HCT116 (cell line): ENCODE data around the gene WNT16. TPM values are rescaled to one million over a fixed set of nuclear protein-coding genes. Genes with fewer than 3 reads are reported as not detected.

Source experiments
- ATAC-seq: fragments of 200-7000 bp; cut with Tn5 transposase; 2 replicates; pipeline ENCODE4 v1.9.1; 2020; ENCODE audit warnings: mild to moderate bottlenecking, moderate library complexity
- BruUV-seq: library from RNA; stranded (reverse); fragments of 400-500 nt; replicated peaks from 2 replicates; lab custom pipeline; 2021; lab: Mats Ljungman, UMichigan
- CTCF ChIA-PET: fragments of 300-600 bp; sonication (Branson Sonifier 250); formaldehyde crosslinking; loops from one replicate; lab custom pipeline; 2021; ENCODE audit warnings: antibody characterized with exemption; lab: Charles Lee
- POLR2A ChIA-PET: fragments of 300-600, 350-600 bp; sonication (Branson Sonifier 250); formaldehyde crosslinking; loops from one replicate; lab custom pipeline; 2021; ENCODE audit warnings: antibody characterized with exemption; lab: Charles Lee
- RAD21 ChIA-PET, 2 experiments: fragments of 300-600 bp; sonication (Branson Sonifier 250); formaldehyde crosslinking; loops; one replicate each; lab custom pipeline; 2023; ENCODE audit warnings: low total read pairs in 2 of 2; ENCODE audit not compliant: uncharacterized antibody in 2 of 2, unreplicated experiment in 2 of 2, low non-redundant PET in 1 of 2; lab: Charles Lee
- DNase-seq: peaks from one replicate; pipeline ENCODE4 v3.0.0-alpha.2; 2010; ENCODE audit warnings: low read depth, low spot score
- H2AFZ ChIP-seq: fragments of 200-600 bp; shearing (Covaris generic), sonication (generic); 2 replicates; pipeline ENCODE4 v1.6.1; 2017; ENCODE audit warnings: low read depth, mixed run types, mixed read lengths, antibody characterized with exemption, low read length; ENCODE audit not compliant: poor library complexity, severe bottlenecking
- H3K27ac ChIP-seq: 2 replicates; pipeline ENCODE4 v1.5.1; 2012; ENCODE audit warnings: low read depth, low read length
- H3K27me3 ChIP-seq: fragments of 200-600 bp; sonication (generic); 2 replicates; pipeline ENCODE4 v1.6.1; 2016; ENCODE audit warnings: mixed run types, low read length, mixed read lengths; ENCODE audit not compliant: insufficient read depth
- H3K36me3 ChIP-seq, 2 experiments: fragments of 200-500 bp in 1 of 2; fragments of 200-600 bp in 1 of 2; sonication (Bioruptor generic) in 1 of 2; sonication (generic) in 1 of 2; 2 replicates each; pipeline versions ENCODE4 v1.5.1 to v1.6.1; 2014 to 2016; ENCODE audit warnings: low read length in 2 of 2, inconsistent platforms in 1 of 2, mixed read lengths in 1 of 2, mixed run types in 1 of 2; ENCODE audit not compliant: insufficient read depth in 2 of 2, control insufficient read depth in 1 of 2
- H3K4me1 ChIP-seq, 2 experiments: fragments of 200-600 bp in 1 of 2; sonication (generic) in 1 of 2; 2 replicates each; pipeline versions ENCODE4 v1.5.1 to v1.6.1; 2012 to 2017; ENCODE audit warnings: low read length in 2 of 2, inconsistent platforms in 1 of 2, mild to moderate bottlenecking in 1 of 2, mixed read lengths in 1 of 2, mixed run types in 1 of 2, moderate library complexity in 1 of 2; ENCODE audit not compliant: insufficient read depth in 2 of 2, control insufficient read depth in 1 of 2
- H3K4me2 ChIP-seq: fragments of 200-600 bp; sonication (generic); 2 replicates; pipeline ENCODE4 v1.6.1; 2017; ENCODE audit warnings: mixed run types, low read length, mixed read lengths
- H3K4me3 ChIP-seq, 2 experiments: fragments of 200-600 bp in 1 of 2; sonication (generic) in 1 of 2; replicated peaks in 1 of 2; 2 replicates each; pipeline ENCODE4 v1.5.1; 2011 to 2016; ENCODE audit warnings: low read length in 2 of 2, control low read depth in 1 of 2, low read depth in 1 of 2, mild to moderate bottlenecking in 1 of 2, mixed read lengths in 1 of 2, mixed run types in 1 of 2
- H3K79me2 ChIP-seq: fragments of 200-600 bp; sonication (generic); 2 replicates; pipeline ENCODE4 v1.6.1; 2017; ENCODE audit warnings: mild to moderate bottlenecking, mixed run types, low read length, moderate library complexity, mixed read lengths; ENCODE audit not compliant: insufficient read depth
- H3K9ac ChIP-seq: fragments of 200-600 bp; sonication (generic); 2 replicates; pipeline ENCODE4 v1.6.1; 2016; ENCODE audit warnings: low read length, mixed read lengths
- H3K9me2 ChIP-seq: fragments of 200-600 bp; sonication (generic), shearing (Covaris generic); 2 replicates; pipeline ENCODE4 v1.6.1; 2017; ENCODE audit warnings: mixed run types, mild to moderate bottlenecking, moderate library complexity; ENCODE audit not compliant: insufficient read depth
- H3K9me3 ChIP-seq, 2 experiments: fragments of 200-500 bp in 1 of 2; fragments of 200-600 bp in 1 of 2; sonication (Bioruptor generic) in 1 of 2; sonication (generic) in 1 of 2; 2 replicates each; pipeline ENCODE4 v1.6.1; 2014 to 2017; ENCODE audit warnings: low read length in 2 of 2, mixed read lengths in 2 of 2, inconsistent platforms in 1 of 2, low read depth in 1 of 2, mild to moderate bottlenecking in 1 of 2, mixed run types in 1 of 2, moderate library complexity in 1 of 2; ENCODE audit not compliant: control insufficient read depth in 1 of 2, insufficient read depth in 1 of 2
- H4K20me1 ChIP-seq: fragments of 200-600 bp; sonication (generic), shearing (Covaris generic); 2 replicates; pipeline ENCODE4 v1.6.1; 2017; ENCODE audit warnings: mixed run types, mild to moderate bottlenecking, moderate library complexity; ENCODE audit not compliant: insufficient read depth
- CBX3 ChIP-seq: IDR thresholded peaks from 2 replicates; pipeline ENCODE4 v1.6.1; 2012; ENCODE audit warnings: low read depth
- CEBPB ChIP-seq: IDR thresholded peaks from 2 replicates; pipeline ENCODE4 v1.6.1; 2012; ENCODE audit warnings: low read depth
- EGR1 ChIP-seq: IDR thresholded peaks from 2 replicates; pipeline ENCODE4 v1.6.1; 2012; ENCODE audit warnings: low read depth
- ELF1 ChIP-seq: IDR thresholded peaks from 2 replicates; pipeline ENCODE4 v1.6.1; 2012; ENCODE audit warnings: low read depth, borderline replicate concordance
- EZH2 ChIP-seq: fragments of 200-600 bp; sonication (generic); IDR thresholded peaks from 2 replicates; pipeline ENCODE4 v1.6.1; 2017; ENCODE audit warnings: antibody characterized with exemption, mixed run types
- EZH2phosphoT487 ChIP-seq: fragments of 200-600 bp; IDR thresholded peaks from 2 replicates; pipeline ENCODE4 v1.6.1; 2018; ENCODE audit warnings: antibody characterized with exemption, borderline replicate concordance
- FOSL1 ChIP-seq: IDR thresholded peaks from 2 replicates; pipeline ENCODE4 v1.6.1; 2012; ENCODE audit warnings: low read depth
- JUND ChIP-seq: IDR thresholded peaks from 2 replicates; pipeline ENCODE4 v1.6.1; 2012
- POLR2A ChIP-seq: IDR thresholded peaks from 2 replicates; pipeline ENCODE4 v1.7.0; 2011; ENCODE audit warnings: borderline replicate concordance; ENCODE audit not compliant: insufficient read depth, insufficient read length; ENCODE audit errors: extremely low read depth
- POLR2AphosphoS5 ChIP-seq: IDR thresholded peaks from 2 replicates; pipeline ENCODE4 v1.6.1; 2011; ENCODE audit warnings: mild to moderate bottlenecking, low read depth, low read length, moderate library complexity
- RAD21 ChIP-seq: IDR thresholded peaks from 2 replicates; pipeline ENCODE4 v1.6.1; 2012; ENCODE audit warnings: low read depth, mild to moderate bottlenecking
- SIN3A ChIP-seq: IDR thresholded peaks from 2 replicates; pipeline ENCODE4 v1.6.1; 2012; ENCODE audit warnings: low read depth
- SP1 ChIP-seq: IDR thresholded peaks from 2 replicates; pipeline ENCODE4 v1.6.1; 2012; ENCODE audit warnings: low read depth
- SRF ChIP-seq: IDR thresholded peaks from 2 replicates; pipeline ENCODE4 v1.6.1; 2012; ENCODE audit warnings: low read depth
- TCF7L2 ChIP-seq: IDR thresholded peaks from 2 replicates; pipeline ENCODE4 v1.7.0; 2011; ENCODE audit warnings: borderline replicate concordance, inconsistent platforms; ENCODE audit not compliant: insufficient read depth, insufficient read length; ENCODE audit errors: extremely low read depth
- YY1 ChIP-seq: IDR thresholded peaks from 2 replicates; pipeline ENCODE4 v1.6.1; 2011; ENCODE audit warnings: low read length, low read depth, moderate library complexity, mild to moderate bottlenecking; ENCODE audit not compliant: insufficient replicate concordance; ENCODE audit errors: extremely low read depth
- ZFX ChIP-seq: fragments of 450-650 bp; IDR thresholded peaks from 2 replicates; pipeline ENCODE4 v1.6.1; 2017
- ZNF274 ChIP-seq: fragments of 200-500 bp; sonication (Bioruptor generic); IDR thresholded peaks from 2 replicates; pipeline ENCODE4 v1.6.1; 2014; ENCODE audit warnings: mild to moderate bottlenecking, low read depth, low read length, inconsistent platforms
- intact Hi-C: fragments of 100-400 bp; cut with micrococcal nuclease; formaldehyde crosslinking; loops from 2 replicates; pipeline ENCODE4 v1.10.0; 2022
- total RNA-seq: library from RNA; stranded (reverse); gene quantifications from one replicate; pipeline ENCODE4 v1.2.1, GENCODE V29; 2021; ENCODE audit not compliant: unreplicated experiment
- TF ChIP-seq, protein P1 (sequence below): IDR thresholded peaks from 2 replicates; pipeline ENCODE4 v1.6.1; 2012; ENCODE audit warnings: low read depth
- TF ChIP-seq, protein P2 (sequence below): IDR thresholded peaks from 2 replicates; pipeline ENCODE4 v1.6.1; 2011; ENCODE audit warnings: mild to moderate bottlenecking, low read length, moderate library complexity; ENCODE audit not compliant: insufficient replicate concordance; ENCODE audit errors: extremely low read depth
- TF ChIP-seq, protein P3 (sequence below): IDR thresholded peaks from 2 replicates; pipeline ENCODE4 v1.6.1; 2012

Gene WNT16
- total RNA-seq, 1 experiment from 2014 or later, result 152 TPM

DNA sequence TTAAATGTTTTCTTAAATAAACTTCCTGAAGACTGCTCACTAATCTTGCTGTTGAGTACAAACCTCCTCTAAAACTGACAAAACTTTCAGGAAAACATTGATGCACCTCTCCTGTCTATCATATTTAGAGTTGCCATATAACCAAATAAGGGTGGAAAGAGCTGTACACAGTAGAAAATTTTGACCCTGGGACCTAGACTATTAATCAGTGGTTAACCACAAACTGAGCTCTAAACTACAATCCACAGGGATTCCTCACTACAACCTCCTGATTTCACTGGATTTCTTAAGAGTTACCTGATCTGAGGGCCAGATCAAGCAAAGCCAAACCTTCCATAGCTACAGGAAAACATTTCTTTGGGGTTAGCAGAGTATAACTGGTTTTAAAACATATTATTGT lies 39.9 kb upstream of the WNT16 start:
- H2AFZ ChIP-seq, result no peak overlapping the region
- ATAC-seq, result peak; percentile 86
- RAD21 ChIA-PET, result no interaction called here
- DNase-seq, result peak; percentile 79
- POLR2A ChIA-PET, result interaction anchor here (1.6 kb wide), 1 partner anchor 9 kb away, joined by 3 read pairs; no protein-coding TSS in a partner anchor
- H3K9me3 ChIP-seq, result peaks cover 3 to 7% of the 10 kb centered on the region in 2 experiments; a peak in 1 of 4 replicates
- H3K9ac ChIP-seq, result no peak overlapping the region
- intact Hi-C loops, result no loop called here
- H3K4me1 ChIP-seq, result peaks cover 10 to 28% of the 10 kb centered on the region in 2 experiments; a peak in 3 of 4 replicates
- H3K4me2 ChIP-seq, result peak overlapping the region; percentile 27
- H3K79me2 ChIP-seq, result no peaks in the 10 kb centered on the region
- CTCF ChIA-PET, result no interaction called here
- no TSS peak for BruUV-seq
- H3K9me2 ChIP-seq, result no peaks in the 10 kb centered on the region
- H3K36me3 ChIP-seq, result peaks cover 0 to 27% of the 10 kb centered on the region in 2 experiments; a peak in 1 of 4 replicates
- H3K4me3 ChIP-seq, result no peak overlapping the region
- H3K27me3 ChIP-seq, result no peaks in the 10 kb centered on the region
- peak overlapping the region; percentile 9; the same call in 1 of the 2 replicates for H3K27ac ChIP-seq
- no peaks in the 10 kb centered on the region for H4K20me1 ChIP-seq
- TF ChIP-seq EZH2phosphoT487, result no peak
- TF ChIP-seq CEBPB, result peak; percentile 83
- TF ChIP-seq ELF1, result no peak
- no peak for TF ChIP-seq RAD21
- TF ChIP-seq, protein P1, sequence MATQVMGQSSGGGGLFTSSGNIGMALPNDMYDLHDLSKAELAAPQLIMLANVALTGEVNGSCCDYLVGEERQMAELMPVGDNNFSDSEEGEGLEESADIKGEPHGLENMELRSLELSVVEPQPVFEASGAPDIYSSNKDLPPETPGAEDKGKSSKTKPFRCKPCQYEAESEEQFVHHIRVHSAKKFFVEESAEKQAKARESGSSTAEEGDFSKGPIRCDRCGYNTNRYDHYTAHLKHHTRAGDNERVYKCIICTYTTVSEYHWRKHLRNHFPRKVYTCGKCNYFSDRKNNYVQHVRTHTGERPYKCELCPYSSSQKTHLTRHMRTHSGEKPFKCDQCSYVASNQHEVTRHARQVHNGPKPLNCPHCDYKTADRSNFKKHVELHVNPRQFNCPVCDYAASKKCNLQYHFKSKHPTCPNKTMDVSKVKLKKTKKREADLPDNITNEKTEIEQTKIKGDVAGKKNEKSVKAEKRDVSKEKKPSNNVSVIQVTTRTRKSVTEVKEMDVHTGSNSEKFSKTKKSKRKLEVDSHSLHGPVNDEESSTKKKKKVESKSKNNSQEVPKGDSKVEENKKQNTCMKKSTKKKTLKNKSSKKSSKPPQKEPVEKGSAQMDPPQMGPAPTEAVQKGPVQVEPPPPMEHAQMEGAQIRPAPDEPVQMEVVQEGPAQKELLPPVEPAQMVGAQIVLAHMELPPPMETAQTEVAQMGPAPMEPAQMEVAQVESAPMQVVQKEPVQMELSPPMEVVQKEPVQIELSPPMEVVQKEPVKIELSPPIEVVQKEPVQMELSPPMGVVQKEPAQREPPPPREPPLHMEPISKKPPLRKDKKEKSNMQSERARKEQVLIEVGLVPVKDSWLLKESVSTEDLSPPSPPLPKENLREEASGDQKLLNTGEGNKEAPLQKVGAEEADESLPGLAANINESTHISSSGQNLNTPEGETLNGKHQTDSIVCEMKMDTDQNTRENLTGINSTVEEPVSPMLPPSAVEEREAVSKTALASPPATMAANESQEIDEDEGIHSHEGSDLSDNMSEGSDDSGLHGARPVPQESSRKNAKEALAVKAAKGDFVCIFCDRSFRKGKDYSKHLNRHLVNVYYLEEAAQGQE, result no peak
- no peak for TF ChIP-seq EGR1
- TF ChIP-seq JUND, result peak; percentile 41; the same call in 1 of the 2 replicates
- no peak for TF ChIP-seq YY1
- no peak for TF ChIP-seq CBX3
- TF ChIP-seq POLR2AphosphoS5, result 0 out of 2 replicates have a peak, but pooled peaks have one; percentile 22
- TF ChIP-seq, protein P2, sequence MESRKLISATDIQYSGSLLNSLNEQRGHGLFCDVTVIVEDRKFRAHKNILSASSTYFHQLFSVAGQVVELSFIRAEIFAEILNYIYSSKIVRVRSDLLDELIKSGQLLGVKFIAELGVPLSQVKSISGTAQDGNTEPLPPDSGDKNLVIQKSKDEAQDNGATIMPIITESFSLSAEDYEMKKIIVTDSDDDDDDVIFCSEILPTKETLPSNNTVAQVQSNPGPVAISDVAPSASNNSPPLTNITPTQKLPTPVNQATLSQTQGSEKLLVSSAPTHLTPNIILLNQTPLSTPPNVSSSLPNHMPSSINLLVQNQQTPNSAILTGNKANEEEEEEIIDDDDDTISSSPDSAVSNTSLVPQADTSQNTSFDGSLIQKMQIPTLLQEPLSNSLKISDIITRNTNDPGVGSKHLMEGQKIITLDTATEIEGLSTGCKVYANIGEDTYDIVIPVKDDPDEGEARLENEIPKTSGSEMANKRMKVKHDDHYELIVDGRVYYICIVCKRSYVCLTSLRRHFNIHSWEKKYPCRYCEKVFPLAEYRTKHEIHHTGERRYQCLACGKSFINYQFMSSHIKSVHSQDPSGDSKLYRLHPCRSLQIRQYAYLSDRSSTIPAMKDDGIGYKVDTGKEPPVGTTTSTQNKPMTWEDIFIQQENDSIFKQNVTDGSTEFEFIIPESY, result no peak
- no peak for TF ChIP-seq EZH2
- peak; percentile 59 for TF ChIP-seq FOSL1
- TF ChIP-seq, protein P3, sequence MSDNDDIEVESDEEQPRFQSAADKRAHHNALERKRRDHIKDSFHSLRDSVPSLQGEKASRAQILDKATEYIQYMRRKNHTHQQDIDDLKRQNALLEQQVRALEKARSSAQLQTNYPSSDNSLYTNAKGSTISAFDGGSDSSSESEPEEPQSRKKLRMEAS, result no peak
- no peak for TF ChIP-seq SIN3A
- TF ChIP-seq POLR2A, result no peak
- TF ChIP-seq ZNF274, result no peak
- peak; percentile 60; the same call in 1 of the 2 replicates for TF ChIP-seq SP1
- TF ChIP-seq TCF7L2, result no peak
- TF ChIP-seq SRF, result peak; percentile 92
- no peak for TF ChIP-seq ZFX
